HG02588 (cell line): ENCODE measurements around the gene DGKA.
A peak's percentile ranks its signal among the peaks of the same experiment; 100 is the strongest.

ENCODE experiments used
- ATAC-seq: cut with Tn5 transposase; IDR thresholded peaks from one replicate; pipeline ENCODE4 v1.9.1; 2021; ENCODE audit warnings: mild to moderate bottlenecking, moderate library complexity; ENCODE audit not compliant: unreplicated experiment

The DGKA gene

GRCh38 chr12:55931317-55931779 lies 386 bp downstream of the DGKA start:
- no peak for ATAC-seq

DNA sequence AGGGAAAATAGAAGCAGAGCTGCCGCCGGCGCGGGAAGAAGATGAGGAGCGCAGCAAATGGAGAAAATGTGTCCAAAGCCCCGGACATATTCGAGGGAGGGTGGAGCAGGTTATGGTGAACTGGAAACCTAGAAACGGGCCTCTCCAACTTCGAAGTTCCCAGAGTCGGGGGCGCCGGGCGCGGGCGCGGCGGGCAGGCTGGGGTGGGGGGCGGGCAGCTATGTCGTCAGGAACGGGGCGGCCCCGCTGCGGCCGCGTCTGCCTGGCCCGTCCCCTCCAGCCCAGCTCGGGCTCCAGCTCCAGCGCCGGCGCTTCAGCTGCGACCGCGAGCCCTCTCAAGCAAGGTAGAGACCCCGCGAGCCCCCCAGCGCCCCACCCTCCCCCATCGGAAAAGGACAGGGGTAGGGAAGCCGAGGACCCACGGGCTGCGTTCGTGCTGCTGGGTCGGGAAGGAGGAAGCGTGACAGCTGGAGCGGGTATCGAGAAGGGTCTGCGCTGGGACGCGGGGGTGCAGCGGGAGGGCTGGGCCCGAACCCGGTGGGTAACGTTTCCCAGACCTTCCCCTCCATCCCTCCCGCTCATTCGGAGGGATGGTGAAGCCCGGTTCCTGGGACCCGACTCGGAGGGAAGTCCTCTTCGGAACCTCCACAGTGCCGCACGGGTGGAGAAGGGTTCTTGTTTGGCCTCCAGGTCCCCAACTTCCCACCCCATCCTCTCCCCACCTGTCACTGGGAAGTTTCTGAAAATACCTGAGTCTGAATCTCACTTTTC lies 1.0 kb downstream of the DGKA start:
- no peak for ATAC-seq

- no peak for ATAC-seq
Observed at GRCh38 chr12:55932551-55932910, 1.6 kb downstream of the DGKA start.

DNA sequence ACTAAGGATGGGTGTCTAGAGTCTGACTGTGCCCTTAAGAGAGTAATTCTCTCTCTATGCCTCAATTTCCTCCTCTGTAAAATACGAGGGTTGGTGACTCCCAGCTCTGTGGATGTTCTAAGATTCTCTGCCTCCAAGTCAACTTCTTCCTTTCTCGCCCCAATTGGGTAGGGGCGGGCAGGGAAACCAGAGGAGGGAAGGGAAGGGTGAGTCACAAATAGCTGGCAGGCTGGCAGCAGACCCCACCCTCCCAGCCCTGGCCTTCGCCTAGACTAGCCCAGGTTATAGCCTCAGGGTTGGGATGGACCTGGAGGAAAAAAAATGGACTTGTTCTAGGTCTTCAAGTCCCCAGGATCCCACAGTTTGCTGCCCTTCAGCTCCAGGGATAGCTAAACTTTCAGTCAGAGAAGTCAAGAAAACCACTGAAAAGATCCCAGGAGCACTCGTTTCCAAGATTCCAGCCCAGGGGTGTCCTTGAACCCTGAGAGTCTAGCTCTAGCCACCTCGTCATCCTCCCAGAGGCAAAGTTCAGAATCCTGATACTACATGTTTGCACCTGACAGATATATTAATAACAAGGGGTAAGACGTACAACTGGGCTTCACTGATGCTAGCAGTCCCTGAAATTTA lies 2.3 kb downstream of the DGKA start:
- ATAC-seq = no peak

DNA sequence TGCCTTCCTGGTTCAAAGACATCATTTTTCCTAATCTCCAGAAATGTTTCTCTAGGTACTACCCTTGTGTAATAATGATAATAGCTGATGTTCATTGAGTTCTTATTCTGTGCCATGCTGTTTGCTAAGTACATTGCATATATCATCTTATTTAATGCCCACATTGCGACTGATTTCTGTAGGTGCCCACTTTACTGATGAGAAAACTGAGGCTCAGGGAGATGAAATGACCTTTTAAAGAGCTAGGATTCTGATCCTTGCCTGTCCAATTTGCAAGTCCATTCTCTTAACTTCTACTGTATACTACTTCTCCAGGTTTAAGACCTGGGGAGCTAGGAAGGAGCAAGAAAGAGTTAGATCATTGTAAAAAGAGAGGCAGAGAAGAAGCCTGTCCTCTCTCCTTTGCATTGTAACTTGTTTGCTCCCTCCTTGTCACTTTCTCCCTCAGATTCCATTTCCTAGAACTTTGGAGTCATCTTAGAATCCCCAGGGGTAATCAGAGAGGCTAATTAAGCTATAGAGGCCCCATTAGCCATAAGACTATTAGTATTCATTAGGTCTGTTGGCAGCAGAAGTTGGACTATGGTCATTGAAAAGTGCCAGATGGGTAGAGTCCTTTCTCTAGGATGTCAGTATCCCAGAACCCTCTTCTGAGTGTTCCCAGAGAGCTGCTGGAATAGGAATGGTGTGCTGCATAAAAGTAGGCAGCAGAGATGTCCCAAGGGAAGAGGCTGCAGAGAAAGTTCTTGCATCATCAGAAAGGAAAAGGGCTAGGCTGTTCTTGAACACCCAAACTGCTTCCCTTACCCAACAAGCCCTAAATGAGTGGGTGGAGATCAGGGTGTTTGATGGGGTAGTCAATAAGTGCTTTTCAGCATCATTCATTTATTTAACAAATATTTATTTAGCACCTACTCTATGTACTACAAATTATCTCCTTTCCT lies 3.1 kb downstream of the DGKA start:
- ATAC-seq = no peak

GRCh38 chr12:55934773-55935172 lies 3.8 kb downstream of the DGKA start:
- ATAC-seq = no peak

DNA sequence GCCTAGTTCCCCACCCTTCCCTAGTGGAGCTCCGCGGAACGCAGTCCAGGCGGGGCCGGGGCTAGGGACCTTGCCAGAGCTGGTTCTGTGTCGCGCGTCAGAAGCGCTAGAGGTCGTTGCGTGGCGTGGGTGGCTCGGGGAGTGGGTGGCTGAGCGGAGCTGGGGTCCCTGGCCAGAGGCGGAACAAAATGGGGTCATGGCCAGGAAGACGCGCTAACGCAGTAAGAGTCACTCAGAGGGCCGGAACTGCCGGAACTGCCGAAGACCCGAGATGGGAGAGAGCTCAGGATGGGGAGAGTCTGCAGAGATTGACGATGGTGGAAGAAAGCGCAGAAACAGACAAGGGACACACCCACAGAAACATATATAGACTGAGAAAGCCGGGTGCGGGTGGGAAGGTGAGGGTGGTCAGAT lies 4.8 kb downstream of the DGKA start:
- no peak for ATAC-seq

DNA sequence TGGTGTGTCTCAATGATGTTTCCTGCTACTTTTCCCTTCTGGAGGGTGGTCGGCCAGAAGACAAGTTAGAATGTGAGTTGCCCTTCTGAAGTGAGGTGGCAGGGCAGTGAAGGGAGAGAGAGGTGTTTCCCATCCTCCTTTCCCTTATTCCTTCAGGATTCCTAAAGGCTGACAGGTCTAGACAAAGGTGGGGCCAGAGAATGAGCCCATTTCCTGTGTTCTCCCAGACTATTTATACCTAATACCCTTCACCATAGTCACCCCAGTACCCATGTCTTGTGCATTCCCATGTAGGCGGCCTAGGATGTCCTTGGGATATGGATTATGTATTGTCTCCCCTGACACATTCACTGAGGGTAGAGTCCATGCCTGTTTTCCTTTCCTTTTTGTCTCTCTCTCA lies 7.0 kb downstream of the DGKA start:
- ATAC-seq = no peak

DNA sequence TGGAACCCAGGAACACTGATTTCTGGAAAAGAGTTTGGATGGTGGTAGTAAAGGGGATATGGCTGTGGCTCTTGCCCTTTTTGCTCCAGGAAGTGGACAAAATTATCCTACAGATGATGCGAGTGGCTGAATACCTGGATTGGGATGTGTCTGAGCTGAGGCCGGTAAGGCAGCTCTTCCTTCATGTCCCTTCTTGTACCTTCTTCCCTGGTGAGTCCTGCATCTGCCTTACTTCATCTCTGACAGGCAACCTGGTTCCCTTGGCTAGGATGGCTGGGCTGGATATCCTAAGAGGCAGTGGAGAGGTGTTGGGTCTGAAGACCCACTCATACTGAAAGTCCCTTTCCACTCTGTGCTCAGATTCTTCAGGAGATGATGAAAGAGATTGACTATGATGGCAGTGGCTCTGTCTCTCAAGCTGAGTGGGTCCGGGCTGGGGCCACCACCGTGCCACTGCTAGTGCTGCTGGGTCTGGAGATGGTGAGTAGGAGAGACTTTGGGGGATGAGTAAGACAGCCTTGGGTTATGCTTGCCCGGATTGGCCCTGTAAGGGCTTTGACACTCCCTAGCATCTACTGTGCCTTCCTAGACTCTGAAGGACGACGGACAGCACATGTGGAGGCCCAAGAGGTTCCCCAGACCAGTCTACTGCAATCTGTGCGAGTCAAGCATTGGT lies 8.0 kb downstream of the DGKA start:
- ATAC-seq = no peak

- ATAC-seq = peak; percentile 95
Observed at GRCh38 chr12:55940065-55940732, 9.2 kb downstream of the DGKA start.

- ATAC-seq = no peak
Observed at GRCh38 chr12:55942055-55942454, 11.1 kb downstream of the DGKA start.

GRCh38 chr12:55942577-55943136 lies 11.7 kb downstream of the DGKA start:
- no peak for ATAC-seq

DNA sequence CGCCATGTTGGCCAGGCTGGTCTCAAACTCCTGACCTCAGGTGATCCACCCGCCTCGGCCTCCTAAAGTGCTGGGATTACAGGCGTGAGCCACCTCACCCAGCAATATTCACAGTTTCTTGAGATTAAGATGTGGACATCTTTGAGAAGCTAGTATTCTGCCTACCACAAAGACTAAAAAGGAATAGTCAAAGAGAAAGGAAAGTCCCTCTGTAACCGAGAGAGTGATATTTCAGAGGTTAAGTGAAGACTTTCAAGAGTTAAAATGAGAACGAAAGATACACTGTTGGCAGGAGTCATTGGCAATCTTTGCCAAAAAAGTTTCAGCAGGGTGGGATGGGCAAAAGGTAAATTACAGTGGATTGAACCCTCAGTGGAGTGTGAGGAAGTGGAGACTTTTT lies 15.6 kb downstream of the DGKA start:
- no peak for ATAC-seq

DNA sequence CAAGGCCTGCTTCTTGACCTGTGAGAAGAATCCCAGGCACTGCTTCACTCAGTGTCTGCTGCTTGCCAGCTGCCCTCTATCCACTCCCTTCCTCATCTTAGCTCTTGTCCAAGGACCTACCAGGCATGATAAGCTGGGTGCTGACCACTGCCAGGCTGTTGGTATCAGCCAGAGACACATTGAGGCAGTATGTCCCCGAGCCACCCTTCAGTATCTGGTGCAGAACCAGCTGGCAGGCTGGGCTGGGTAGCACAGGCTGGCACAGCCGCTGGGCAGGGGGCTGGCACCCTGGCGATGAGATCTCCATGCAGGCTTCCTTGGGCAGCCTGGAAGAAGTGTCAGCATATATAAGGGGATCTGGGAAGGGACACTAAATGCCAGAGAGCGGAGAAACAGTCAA lies 24.4 kb downstream of the DGKA start:
- ATAC-seq = no peak

GRCh38 chr12:55955800-55956508 lies 25.0 kb downstream of the DGKA start:
- no peak for ATAC-seq

- no peak for ATAC-seq
Observed at GRCh38 chr12:55957106-55957859, 26.3 kb downstream of the DGKA start.

- ATAC-seq = no peak
Observed at GRCh38 chr12:55963760-55964159, 32.8 kb downstream of the DGKA start.

DNA sequence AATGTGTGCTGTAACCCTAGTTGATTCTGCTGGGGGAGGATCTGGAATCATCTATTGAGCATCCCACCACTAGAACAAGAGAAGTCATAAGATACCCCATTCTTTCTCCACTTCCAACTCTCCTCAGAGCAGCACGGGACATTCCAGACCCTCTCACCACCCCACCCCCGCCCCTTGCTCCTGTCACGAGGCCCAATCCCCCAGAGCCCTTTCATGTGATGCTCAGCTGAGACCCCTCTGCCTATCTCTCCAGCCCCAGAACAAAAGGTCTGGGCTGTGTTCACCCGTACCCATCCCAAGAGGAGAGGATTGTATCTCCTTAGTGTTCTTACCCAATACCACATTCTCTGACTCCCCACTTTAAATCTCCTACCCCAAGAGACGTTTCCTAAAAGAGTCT lies 34.3 kb downstream of the DGKA start:
- ATAC-seq = no peak

DNA sequence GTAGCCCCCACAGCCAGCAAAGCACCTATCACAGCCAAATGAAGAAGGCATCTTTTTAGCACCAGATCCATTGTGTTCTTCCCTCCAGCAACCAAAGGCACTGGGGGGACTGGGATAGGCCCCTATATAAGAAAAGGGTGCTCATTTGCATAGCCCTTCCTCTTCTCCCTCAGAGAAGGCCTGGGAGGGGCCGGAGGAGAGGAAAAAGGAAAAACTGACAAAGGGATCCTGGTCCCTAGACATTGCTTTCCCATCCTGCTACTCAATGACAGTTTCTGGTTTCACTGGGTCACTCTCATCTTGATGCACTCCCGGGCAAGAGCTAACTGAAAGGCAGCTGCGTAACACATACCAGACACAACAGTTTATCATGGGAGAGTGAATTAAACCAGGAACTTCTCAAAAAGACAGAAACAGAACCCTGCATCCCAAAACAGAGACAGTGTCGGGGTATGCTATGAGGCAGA lies 35.0 kb downstream of the DGKA start, which contains the start of gene PMEL:
Gene PMEL (minus strand): TSS at position 102 of the 467 bp plus-strand sequence. CDS start 31 bp downstream, at position 71.
- no peak for ATAC-seq
